SK-MEL-5 (cell line): ENCODE data around the gene PHF14. TPM values are rescaled to one million over a fixed set of nuclear protein-coding genes. Genes with fewer than 3 reads are reported as not detected.

Source experiments
- DNase-seq: peaks from one replicate; pipeline ENCODE4 v3.0.0-alpha.2; 2016; ENCODE audit warnings: low read depth, low spot score
- in situ Hi-C: cut with HindIII; loops from 2 replicates; pipeline ENCODE4 v1.10.0; 2016; ENCODE audit warnings: low sequenced_read_pairs, high pct_unique_total_duplicates, low pct_unique_long_range_greater_than_20kb
- total RNA-seq: library from RNA; depleted of rRNA; stranded (reverse); fragments of >200 nt; shearing (Covaris generic); gene quantifications from 2 replicates; pipeline ENCODE4 v1.2.3, GENCODE V29; 2014

PHF14 gene
- total RNA-seq, 1 experiment from 2014 or later, result 48.5 TPM

DNA sequence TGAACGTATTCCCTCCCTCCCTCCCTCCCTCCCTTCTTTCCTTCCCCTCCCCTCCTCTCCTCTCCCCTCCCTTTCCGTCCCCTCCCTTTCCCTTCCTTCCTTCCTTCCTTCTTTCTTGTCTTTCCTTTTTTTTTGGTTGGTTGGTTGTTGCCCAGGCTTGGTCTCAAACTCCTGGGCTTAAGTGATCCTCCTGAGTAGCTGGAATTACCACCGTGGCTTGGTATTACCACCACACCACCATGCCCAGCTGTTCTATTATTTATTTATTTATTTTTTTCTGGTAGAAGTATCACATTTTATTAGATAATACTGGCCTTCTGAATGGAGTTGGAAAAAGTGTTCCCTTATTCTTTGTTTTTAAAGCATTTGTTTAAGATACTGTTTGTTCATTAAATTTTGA lies 95.9 kb downstream of the PHF14 start:
- in situ Hi-C loops, result no loop called here
- DNase-seq, result no peak

DNA sequence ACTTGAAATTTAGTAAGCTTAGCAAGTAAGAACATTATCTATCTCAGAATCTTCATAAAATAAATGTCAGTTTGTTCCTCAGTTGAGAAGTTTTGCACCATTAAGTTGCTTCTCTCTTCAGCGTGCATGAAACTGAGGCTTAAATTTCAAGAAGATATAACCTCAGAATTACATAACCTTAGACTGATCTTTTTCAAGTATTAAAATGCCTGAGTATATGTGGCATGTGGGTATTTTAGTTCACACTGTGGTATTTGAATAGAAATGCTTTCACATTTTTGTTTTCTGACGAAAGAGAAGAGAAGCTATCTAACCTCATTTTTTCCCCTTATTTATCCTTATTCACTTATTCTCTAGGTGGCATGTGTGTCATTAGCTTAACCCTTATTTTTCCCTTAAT lies 104.1 kb downstream of the PHF14 start:
- no peak for DNase-seq
- in situ Hi-C loops, result no loop called here

DNA sequence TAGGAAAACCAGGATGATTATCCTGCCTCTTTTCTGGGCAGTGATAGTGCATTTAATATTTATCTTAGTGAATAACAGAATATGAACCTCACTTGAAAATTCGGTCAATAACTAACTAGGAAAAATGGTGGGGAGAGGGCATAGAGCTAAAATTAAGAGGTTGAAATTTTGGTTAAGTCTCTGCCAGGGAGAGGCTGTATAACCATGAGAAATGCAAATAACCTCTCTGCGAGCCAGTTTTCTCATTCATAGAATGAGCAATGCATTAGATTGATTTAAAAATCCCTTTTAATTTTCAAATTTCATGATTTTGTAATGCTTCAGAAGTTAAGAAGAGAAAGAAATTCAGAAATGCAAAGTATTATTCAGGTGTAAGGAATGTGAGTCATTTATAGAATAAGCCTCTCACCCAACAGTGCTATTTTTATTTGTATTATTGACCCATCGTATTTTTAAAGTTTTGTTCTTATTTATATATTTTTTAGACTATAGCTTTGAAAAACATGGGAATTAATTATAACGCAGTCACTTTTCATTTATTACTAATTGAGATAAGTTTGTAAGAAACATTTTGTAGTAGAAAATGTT lies 104.7 kb downstream of the PHF14 start:
- in situ Hi-C loops, result no loop called here
- DNase-seq, result no peak

DNA sequence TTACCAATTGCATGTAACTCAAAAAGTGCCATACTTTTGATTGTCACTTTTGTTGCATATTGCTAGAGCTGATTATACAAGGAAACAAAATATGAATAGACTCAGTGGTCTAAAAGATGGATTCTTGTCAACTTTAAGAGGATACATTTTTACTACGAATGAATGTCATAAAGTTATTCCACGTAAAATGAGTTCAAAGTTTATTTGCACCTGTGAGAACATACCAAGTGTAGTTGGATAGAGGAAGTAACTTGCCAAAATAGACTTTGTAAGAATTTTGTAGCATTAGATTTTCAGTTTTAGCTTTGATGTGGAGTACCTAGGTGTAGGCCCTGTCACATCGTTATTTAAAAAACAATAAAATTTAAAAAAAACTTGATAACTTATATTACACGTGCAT lies 106.2 kb downstream of the PHF14 start:
- DNase-seq, result no peak
- in situ Hi-C loops, result no loop called here

DNA sequence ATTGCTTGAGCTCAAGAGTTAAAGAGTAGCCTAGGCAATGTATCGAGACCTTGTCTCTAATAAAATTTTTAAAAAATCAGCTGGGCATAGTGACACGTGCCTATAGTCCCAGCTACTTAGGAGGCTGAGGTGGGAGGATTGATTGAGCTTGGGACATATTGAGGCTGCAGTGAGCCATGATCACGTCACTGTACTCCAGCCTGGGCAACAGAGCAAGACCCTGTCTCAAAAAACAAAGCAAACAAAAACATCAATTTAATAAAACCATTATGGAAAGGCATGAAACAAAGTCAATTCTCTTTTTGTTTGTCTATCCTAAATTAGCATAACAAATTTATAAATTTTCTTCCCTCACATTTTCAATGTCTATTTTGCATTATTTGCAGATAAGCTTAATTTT lies 108.4 kb downstream of the PHF14 start:
- in situ Hi-C loops, result no loop called here
- no peak for DNase-seq

DNA sequence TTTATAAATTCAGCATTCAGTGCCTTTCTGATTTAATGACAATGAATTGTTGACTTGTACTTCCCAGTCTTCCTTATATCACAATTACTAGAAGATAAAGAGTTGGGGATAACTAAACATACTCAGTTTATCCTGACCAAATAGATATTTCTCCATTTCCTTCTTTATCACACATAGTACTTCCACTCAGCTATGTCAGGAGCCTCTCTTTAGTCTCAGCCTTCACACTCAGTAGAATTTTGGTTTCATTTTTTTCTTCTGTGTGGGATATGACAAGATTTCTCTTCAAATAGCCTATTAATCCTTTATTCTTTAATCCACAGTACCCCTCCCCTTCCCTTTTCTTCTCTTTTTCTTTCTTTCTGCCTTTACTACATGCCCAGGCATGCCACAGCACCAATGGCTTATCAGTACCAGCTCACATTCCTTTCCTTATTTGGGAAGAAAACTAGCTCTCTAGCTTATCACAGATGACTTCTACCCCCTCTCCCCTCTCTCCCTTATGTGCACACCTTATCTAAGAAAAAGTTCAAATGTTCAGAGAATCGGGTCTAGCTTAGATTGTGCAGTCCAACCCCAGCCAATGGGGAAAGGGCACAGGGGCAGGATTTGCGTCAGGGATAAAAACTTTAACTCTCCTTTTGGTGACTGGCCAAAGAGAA lies 109.0 kb downstream of the PHF14 start:
- in situ Hi-C loops, result no loop called here

DNA sequence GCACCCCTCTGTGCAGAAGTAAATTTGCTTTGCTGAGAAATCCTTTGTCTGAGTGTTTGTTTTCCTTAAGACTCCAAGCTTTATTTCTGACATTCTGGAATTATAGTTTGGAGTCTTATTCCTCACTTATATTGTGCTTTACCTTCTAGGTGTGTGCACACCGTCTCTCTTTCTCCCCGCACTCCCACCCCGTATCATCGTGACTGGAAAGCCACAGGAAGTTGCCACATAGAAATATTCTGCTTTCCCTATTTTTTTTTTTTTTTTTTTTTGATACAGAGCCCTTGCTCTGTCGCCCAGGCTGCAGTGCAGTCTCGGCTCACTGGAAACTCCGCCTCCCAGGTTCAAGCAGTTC lies 109.5 kb downstream of the PHF14 start:
- in situ Hi-C loops, result no loop called here
- DNase-seq, result no peak

More for the DNA sequence above, 109.0 kb downstream of the PHF14 start:
- no peak for DNase-seq

DNA sequence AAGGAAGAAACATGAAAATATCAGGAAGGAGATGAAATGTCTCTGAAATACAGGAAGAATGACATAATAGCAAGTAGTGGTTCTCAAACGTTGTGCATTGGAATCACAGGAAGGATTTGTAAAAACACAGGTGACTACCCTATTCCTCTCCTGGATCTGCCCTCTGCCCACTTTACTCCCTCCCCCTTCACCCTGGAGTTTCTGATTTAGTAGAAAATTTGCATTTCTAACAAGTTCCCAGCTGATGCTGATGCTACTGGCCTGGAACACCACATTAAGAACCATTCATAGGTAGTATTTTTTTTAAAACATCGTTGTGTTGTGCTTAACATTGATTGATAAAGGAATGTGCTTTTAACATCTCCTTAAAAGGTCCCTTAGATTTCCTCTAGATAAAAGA lies 130.9 kb downstream of the PHF14 start:
- no peak for DNase-seq
- in situ Hi-C loops, result no loop called here

DNA sequence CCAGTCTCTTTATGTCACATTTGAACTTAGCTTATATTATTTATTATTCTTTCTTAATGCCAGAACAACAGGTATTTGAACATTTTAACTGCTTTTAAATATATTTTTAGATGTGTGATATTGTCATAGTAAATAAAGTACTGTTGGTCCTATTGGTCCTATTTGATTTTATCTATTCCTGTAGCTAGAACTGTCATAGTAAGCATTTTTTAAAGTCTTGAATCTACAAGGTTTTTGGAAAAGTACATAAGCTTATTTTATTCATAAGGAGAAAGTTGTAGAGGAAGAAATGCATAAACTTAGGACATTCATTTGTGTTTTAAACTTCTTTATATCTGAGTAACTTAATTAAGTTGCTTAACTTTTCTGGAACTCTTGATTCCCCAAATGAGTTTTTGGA lies 136.0 kb downstream of the PHF14 start:
- no peak for DNase-seq
- in situ Hi-C loops, result no loop called here

DNA sequence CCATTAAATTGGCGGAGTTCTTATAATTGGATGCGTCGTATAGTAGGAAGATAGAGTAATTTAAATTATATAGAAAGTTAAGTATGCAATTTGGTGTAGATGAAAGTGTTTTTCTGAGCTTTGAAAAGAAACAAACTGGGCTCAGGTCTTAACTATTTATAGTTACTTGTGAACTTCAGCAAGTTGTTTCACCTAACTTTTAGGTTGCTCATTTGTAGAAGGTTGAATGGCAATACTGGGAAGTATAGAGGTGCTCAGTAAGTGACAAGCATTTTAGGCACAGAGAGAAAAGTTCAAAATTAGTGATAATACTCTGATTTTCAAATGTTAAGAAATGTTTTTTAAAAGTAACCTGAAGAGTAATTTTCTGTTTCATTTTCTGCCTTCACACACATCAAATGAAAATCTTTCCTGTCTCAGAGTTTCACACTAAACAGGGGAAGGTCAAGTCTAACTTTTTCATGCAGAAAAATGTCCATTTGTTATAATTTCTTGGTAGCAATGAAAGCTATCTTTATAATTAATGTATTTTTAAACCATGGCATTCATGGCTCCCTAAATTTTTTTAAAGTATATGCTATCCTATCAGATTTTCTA lies 146.5 kb downstream of the PHF14 start:
- DNase-seq, result no peak
- in situ Hi-C loops, result no loop called here

DNA sequence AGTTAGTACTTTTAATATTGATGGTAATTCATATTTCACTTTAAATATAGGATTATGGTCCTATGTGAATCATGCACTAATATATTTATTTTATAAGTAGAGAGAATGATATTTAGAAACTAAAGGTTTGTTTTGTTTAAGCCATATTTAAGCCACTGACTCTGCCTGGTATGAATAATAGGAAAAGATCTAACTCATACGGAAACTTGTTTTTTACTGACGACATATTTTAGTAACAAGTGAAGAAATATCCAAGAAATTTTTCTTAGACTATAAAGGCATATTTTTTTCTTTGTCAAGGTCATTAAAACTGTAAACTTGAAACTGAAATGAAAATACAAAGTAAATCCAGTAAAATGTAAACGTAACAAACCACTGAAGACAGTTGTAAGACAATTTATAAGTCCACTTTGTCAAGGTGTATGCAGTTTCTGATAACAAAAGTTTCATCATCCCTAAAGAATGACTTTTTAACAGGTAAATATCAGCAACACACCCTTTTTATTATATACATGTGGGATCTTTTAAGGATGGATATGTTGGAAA lies 147.1 kb downstream of the PHF14 start:
- no peak for DNase-seq
- in situ Hi-C loops, result no loop called here

DNA sequence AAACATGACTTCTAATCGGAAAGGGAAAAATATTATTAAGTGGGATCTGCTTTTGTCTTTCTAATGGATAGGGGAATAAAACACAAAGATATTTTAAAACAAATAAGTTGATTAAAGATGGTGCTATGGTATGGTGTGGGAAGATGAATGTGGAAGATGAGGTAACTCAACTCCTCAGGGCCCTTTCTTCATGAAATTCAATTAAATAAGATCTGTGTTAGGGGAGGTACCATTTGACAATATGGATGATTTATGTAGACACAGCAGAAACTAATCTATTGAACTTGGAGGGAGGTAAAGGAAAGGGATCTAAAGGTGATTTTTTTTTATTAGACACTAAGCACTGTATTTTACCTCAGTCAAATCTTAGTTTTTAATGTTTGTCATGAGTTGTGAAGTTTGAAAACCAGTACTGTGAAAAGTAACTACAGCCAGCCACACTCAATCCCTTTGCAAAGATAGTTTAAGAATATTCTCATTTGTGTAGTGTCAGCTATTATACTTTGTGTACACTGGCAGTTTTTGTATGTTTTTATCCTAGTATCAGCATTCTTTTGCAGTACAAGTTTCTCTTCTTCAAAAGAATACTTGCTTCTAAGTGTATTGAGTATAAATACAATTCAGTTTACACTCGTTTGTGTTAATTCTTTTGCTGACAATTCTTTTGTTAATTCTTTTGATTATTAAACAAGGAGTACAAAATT lies 151.3 kb downstream of the PHF14 start:
- in situ Hi-C loops, result no loop called here
- no peak for DNase-seq

DNA sequence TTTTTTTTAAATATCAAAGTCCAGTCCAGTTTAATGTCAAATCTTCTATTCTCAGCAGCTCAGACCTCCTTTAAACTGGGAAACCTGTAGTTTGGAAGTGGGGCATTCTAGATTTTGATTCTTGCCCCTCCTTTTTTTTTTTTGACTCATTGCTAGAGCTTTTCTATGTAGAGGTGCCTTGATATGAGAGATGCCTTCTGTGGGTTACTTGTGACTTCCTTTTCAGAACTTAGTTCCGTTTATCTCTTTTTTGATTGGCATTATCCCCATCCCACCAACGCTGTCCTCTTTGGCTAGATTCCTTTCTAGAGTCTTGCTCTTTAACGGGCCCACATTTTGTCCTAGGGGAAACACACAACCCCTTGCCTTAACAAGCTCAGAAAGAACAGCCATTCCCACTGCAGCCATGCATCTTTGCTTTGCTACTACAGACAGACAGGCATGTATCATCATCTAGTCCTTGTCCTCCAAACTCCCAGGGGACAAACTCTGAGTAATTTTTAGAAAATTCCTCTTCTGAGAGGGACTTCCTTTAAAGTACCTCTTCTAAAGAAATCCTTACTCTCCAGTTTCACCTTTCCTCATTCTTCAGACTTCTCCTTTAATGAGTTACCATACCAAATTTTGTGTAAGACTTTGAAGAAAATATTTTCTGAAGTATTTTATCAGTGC lies 153.6 kb downstream of the PHF14 start:
- no peak for DNase-seq
- in situ Hi-C loops, result no loop called here

DNA sequence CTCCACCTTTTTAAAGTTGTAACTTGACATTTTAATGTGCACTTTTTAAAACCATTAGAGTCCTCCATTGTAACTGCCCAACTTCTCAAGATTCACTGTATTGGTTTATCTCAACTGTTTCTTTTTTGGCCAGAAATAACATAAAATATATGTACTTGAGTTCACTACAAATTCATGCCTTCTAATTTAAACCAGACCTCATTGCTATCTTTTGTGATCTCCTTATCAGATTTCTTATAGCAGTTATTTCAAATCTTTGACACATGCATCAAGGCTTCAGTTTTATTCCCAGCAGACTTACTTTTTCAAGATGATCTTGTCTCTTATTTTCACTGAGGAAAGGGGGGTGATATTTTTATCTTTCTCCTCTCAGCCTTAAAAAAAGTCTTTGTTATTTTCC lies 154.3 kb downstream of the PHF14 start:
- in situ Hi-C loops, result no loop called here
- DNase-seq, result no peak

DNA sequence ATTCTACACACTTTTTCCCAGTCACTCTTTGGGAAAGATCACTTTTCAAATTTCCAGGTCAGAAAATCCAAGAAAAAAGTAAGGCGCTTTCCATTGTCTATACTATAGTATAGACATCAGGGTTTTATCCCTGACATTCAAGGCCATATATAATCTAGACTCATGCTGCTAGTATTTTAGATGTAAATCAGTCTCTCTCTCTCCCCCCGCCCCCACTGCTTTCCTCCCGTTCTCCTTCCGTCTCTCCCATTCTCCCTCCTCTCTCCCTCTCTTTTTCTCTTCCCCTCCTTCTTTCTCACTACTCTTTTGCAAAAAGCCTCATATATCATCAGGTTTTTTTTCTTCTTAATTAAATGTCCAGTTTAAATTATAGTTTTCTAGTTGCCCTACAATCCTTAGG lies 154.8 kb downstream of the PHF14 start:
- DNase-seq, result no peak
- in situ Hi-C loops, result no loop called here

DNA sequence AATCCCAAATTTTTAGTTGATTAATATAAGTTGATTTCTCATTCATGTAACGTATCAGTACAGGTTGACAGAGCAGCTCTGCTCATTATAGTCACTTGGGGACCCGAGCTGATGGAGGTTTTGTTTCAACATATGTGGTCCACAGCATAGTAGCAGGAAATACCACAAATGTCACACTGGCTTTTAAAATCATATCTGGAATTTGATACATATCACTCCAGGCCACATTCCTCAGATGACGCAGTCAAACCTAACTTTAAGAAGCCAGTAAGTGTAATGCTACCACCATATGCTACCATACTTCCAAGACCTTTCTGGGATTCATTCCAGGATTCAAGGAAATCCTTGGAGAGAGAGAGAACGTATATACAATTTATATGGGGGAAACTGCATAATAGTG lies 156.3 kb downstream of the PHF14 start:
- in situ Hi-C loops, result no loop called here
- peak; percentile 57 for DNase-seq

DNA sequence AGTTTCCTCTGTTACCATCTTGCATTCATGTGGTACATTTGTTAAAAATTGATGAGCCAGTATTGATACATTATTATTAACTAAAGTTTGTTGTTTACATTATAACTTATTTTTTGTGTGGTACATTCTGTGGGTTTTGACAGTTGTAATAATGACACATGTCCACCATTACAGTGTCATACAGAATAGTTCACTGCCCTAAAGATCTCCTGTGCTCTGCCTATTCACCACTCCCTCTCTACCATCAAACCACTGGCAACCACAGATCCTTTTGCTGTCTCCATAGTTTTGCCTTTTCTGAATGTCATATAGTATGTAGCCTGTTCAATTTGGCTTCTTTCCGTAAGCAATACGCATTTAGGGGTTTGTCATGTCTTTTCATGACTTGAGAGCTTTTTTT lies 156.9 kb downstream of the PHF14 start:
- in situ Hi-C loops, result no loop called here
- no peak for DNase-seq

DNA sequence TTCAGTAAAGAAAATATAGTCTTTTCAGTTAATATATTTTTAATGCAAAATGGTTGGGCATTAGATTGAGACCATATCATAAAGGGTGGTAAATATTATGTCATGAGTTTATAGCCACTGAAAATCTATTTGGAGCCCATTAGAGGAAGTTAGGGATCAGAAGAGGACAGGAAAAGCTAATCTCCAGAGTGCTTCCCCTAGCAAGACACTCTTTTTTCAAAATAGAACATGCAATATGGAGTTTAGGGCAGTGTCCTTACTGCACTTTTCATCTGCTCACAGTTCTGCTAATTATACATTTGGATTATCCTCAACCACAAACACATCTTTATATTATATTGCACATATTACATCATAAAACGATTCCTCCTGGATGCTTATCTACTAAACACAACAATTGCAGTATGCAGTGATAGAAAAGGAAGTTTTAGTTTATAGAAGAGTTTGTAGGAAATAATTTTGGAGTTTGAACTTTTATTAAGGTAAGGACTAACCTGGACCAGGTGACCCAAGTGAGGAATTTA lies 159.8 kb downstream of the PHF14 start:
- in situ Hi-C loops, result no loop called here
- no peak for DNase-seq
